Ascending aorta (tissue), 2 donors: ENCODE results near the gene SLC12A2. TPM values are rescaled to one million over a fixed set of nuclear protein-coding genes. Genes with fewer than 3 reads are reported as not detected.

Experiments
- DNase-seq, 2 donors: peaks; one replicate each; pipeline ENCODE4 v3.0.0-alpha.2; 2019; ENCODE audit warnings: low spot score in 2 of 2
- H3K27ac ChIP-seq, 2 donors: fragments of 200-600 bp; sonication (generic); one replicate each; pipeline ENCODE4 v1.5.1; 2016 to 2017; ENCODE audit warnings: mild to moderate bottlenecking in 1 of 2
- H3K27me3 ChIP-seq: fragments of 200-600 bp; sonication (generic); one replicate; pipeline ENCODE4 v1.5.1; 2017
- H3K36me3 ChIP-seq, 2 donors: fragments of 200-600 bp; sonication (generic); one replicate each; pipeline ENCODE4 v1.5.1; 2016
- H3K4me1 ChIP-seq, 2 donors: fragments of 200-600 bp; sonication (generic); one replicate each; pipeline ENCODE4 v1.5.1; 2016 to 2017; ENCODE audit warnings: mild to moderate bottlenecking in 1 of 2
- H3K4me3 ChIP-seq, 2 donors: fragments of 200-600 bp; sonication (generic); one replicate each; pipeline ENCODE4 v1.5.1; 2016 to 2017; ENCODE audit warnings: mild to moderate bottlenecking in 1 of 2
- H3K9me3 ChIP-seq, 2 donors: fragments of 200-600 bp; sonication (generic); one replicate each; pipeline ENCODE4 v1.5.1; 2016
- intact Hi-C: fragments of 100-400 bp; cut with DNase I; formaldehyde crosslinking; loops from one replicate; pipeline ENCODE4 v1.15.1; 2023
- total RNA-seq: library from RNA; depleted of rRNA; stranded (reverse); fragments of >200 nt; gene quantifications from one replicate; pipeline ENCODE4 v1.1.0, GENCODE V29; 2016
- TF ChIP-seq, protein P1 (sequence below), 3 experiments: fragments of 200-600 bp in 2 of 3; fragments of 450-650 bp in 1 of 3; sonication (generic) in 2 of 3; IDR thresholded peaks; one replicate each; pipeline ENCODE4 v1.5.1; 2016 to 2019; ENCODE audit warnings: antibody characterized with exemption in 3 of 3, mild to moderate bottlenecking in 1 of 3, moderate library complexity in 1 of 3

Gene SLC12A2
- total RNA-seq, 1 donor from 2014 or later, result 11.8 TPM

GRCh38 chr5:128084228-128085167 is 932 bp downstream of the SLC12A2 start:
- Histone ChIP-seq H3K4me3 (peak overlapping the region; percentile 87 to 91), H3K27ac (peak overlapping the region; percentile 93 to 95), H3K9me3 (no peaks in the 10 kb centered on the region), H3K36me3 (no peaks in the 10 kb centered on the region), H3K27me3 (no peaks in the 10 kb centered on the region), H3K4me1 (peaks cover 0 to 8% of the 10 kb centered on the region in 2 donors)
- intact Hi-C loops, result loop anchor here (5.0 to 10.0 kb wide), 3 partner anchors 210 to 1008 kb away; partner anchors contain the start of genes ISOC1 and PRRC1
- TF ChIP-seq, protein P1, sequence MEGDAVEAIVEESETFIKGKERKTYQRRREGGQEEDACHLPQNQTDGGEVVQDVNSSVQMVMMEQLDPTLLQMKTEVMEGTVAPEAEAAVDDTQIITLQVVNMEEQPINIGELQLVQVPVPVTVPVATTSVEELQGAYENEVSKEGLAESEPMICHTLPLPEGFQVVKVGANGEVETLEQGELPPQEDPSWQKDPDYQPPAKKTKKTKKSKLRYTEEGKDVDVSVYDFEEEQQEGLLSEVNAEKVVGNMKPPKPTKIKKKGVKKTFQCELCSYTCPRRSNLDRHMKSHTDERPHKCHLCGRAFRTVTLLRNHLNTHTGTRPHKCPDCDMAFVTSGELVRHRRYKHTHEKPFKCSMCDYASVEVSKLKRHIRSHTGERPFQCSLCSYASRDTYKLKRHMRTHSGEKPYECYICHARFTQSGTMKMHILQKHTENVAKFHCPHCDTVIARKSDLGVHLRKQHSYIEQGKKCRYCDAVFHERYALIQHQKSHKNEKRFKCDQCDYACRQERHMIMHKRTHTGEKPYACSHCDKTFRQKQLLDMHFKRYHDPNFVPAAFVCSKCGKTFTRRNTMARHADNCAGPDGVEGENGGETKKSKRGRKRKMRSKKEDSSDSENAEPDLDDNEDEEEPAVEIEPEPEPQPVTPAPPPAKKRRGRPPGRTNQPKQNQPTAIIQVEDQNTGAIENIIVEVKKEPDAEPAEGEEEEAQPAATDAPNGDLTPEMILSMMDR (IDR thresholded peaks at IDR 0.05), result no peak
- DNase-seq, result peak in 1 of 2 donors; percentile 66

DNA sequence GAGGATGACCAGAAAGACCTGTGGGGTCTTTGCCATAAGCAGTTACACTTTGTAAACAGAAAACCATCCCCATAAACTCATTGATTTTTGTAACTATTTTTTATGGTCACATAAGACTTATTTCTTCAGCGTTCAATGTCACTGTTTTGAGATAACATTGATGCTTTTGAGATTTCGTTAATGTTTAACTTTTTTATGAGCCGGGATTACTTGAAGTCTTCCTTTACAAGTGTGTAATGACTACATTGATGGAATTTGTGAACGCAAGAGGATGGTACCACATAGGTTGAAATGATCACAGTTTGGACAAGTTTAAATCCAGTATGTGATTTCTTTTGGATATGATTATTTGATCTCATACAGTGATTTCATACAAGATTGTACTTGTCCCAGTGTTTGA is 1.8 kb downstream of the SLC12A2 start:
- TF ChIP-seq, protein P1 (IDR thresholded peaks at IDR 0.05), result no peak
- H3K36me3 ChIP-seq, result no peaks in the 10 kb centered on the region
- DNase-seq, result no peak
- intact Hi-C loops, result loop anchor here (10.0 kb wide), 1 partner anchor 211 kb away; no protein-coding TSS in a partner anchor
- no peaks in the 10 kb centered on the region for H3K27me3 ChIP-seq
- H3K4me1 ChIP-seq, result peaks cover 0 to 6% of the 10 kb centered on the region in 2 donors
- H3K9me3 ChIP-seq, result no peaks in the 10 kb centered on the region
- peak overlapping the region; percentile 87 to 91 for H3K4me3 ChIP-seq
- H3K27ac ChIP-seq, result no peak overlapping the region

GRCh38 chr5:128091579-128091978 is 8.0 kb downstream of the SLC12A2 start:
- no peaks in the 10 kb centered on the region for H3K27me3 ChIP-seq
- H3K4me1 ChIP-seq, result no peaks in the 10 kb centered on the region
- peaks cover 0 to 9% of the 10 kb centered on the region in 2 donors for H3K9me3 ChIP-seq
- H3K4me3 ChIP-seq, result no peak overlapping the region
- TF ChIP-seq, protein P1 (IDR thresholded peaks at IDR 0.05), result no peak
- no peak overlapping the region for H3K27ac ChIP-seq
- no peaks in the 10 kb centered on the region for H3K36me3 ChIP-seq
- no peak for DNase-seq
- intact Hi-C loops, result no loop called here

DNA sequence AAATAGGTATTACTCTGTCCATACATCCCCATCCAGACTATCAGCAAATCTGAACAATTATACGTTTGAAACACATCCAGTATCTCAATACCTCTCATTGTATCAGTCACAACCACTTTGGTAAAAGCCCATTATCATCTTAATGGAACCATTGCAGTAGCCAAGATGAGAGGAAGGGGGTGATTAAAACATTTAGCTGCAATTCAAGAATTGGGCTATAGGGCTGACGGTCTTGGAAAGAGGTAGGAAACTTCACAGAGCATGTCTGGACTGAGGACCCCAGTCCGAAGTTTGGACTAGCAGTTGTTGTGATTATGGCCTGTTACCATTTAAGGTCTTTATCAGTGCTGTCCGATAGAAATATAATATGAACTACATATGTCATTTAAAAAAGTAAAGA is 8.6 kb downstream of the SLC12A2 start:
- Histone ChIP-seq H3K36me3 (no peaks in the 10 kb centered on the region), H3K4me1 (no peaks in the 10 kb centered on the region), H3K27ac (no peak overlapping the region), H3K9me3 (peaks cover 0 to 14% of the 10 kb centered on the region in 2 donors), H3K27me3 (no peaks in the 10 kb centered on the region), H3K4me3 (no peak overlapping the region)
- intact Hi-C loops, result no loop called here
- TF ChIP-seq, protein P1 (IDR thresholded peaks at IDR 0.05), result no peak
- no peak for DNase-seq

GRCh38 chr5:128093368-128093767 is 9.8 kb downstream of the SLC12A2 start:
- H3K4me1 ChIP-seq, result no peaks in the 10 kb centered on the region
- DNase-seq, result no peak
- intact Hi-C loops, result no loop called here
- no peak overlapping the region for H3K27ac ChIP-seq
- TF ChIP-seq, protein P1 (IDR thresholded peaks at IDR 0.05), result no peak
- no peaks in the 10 kb centered on the region for H3K36me3 ChIP-seq
- H3K27me3 ChIP-seq, result no peaks in the 10 kb centered on the region
- H3K4me3 ChIP-seq, result no peak overlapping the region
- H3K9me3 ChIP-seq, result peaks cover under 1 to 25% of the 10 kb centered on the region in 2 donors
